HK-2 (cell line): ENCODE data around the gene UGT1A3.

Experiments used
- DNase-seq: peaks from one replicate; pipeline ENCODE4 v3.0.0-alpha.2; 2018; ENCODE audit not compliant: unreplicated experiment

Gene UGT1A3

GRCh38 chr2:233816334-233816733 lies 87.5 kb downstream of the UGT1A3 start:
- no peak for DNase-seq

GRCh38 chr2:233816771-233817170 lies 87.9 kb downstream of the UGT1A3 start:
- no peak for DNase-seq

GRCh38 chr2:233817361-233817911 lies 88.6 kb downstream of the UGT1A3 start:
- no peak for DNase-seq

GRCh38 chr2:233817995-233818638 lies 89.3 kb downstream of the UGT1A3 start:
- no peak for DNase-seq

GRCh38 chr2:233818639-233819621 lies 90.1 kb downstream of the UGT1A3 start:
- no peak for DNase-seq

GRCh38 chr2:233819884-233820773 lies 91.3 kb downstream of the UGT1A3 start:
- DNase-seq, result no peak

GRCh38 chr2:233820774-233821105 lies 91.9 kb downstream of the UGT1A3 start:
- DNase-seq, result no peak

GRCh38 chr2:233821196-233821595 lies 92.4 kb downstream of the UGT1A3 start:
- no peak for DNase-seq

- no peak for DNase-seq
Measured at GRCh38 chr2:233821709-233822100, 92.9 kb downstream of the UGT1A3 start.

GRCh38 chr2:233822101-233822771 lies 93.4 kb downstream of the UGT1A3 start:
- no peak for DNase-seq
